ENCODE results near the gene COQ10B.
"Not testable (repeated sequence)": the region's sequence is repeated elsewhere in the genome, so short reads cannot be mapped to it uniquely, and the experiment has no call there.

Gene COQ10B

GRCh38 chr2:197480165-197481036 lies 27.0 kb downstream of the COQ10B start:
- no peaks in the 10 kb centered on the region for H3K9me3 ChIP-seq (ENCODE audit: control insufficient read depth, insufficient read depth, low read length)
- no peak for DNase-seq (ENCODE audit: low read depth, low spot score)
- H3K27me3 ChIP-seq (ENCODE audit: control insufficient read depth, insufficient read depth, low read length) = no peaks in the 10 kb centered on the region
- no peak overlapping the region for H3K4me3 ChIP-seq (ENCODE audit: low read length)
- no peaks in the 10 kb centered on the region for H3K36me3 ChIP-seq (ENCODE audit: control insufficient read depth, insufficient read depth, low read length)
- no peaks in the 10 kb centered on the region for H3K4me1 ChIP-seq (ENCODE audit: control insufficient read depth, insufficient read depth, low read length)
- no peak overlapping the region for H3K27ac ChIP-seq (ENCODE audit: low read length)
- WGBS (ENCODE audit: insufficient coverage, insufficient read length) = no CpG with 5 or more reads among the region's 9 CpGs

GRCh38 chr2:197484248-197484647 lies 30.9 kb downstream of the COQ10B start:
- H3K27ac ChIP-seq (ENCODE audit: low read length); H3K9me3 ChIP-seq (ENCODE audit: control insufficient read depth, insufficient read depth, low read length); H3K27me3 ChIP-seq (ENCODE audit: control insufficient read depth, insufficient read depth, low read length); H3K4me3 ChIP-seq (ENCODE audit: low read length); H3K4me1 ChIP-seq (ENCODE audit: control insufficient read depth, insufficient read depth, low read length); DNase-seq (ENCODE audit: low read depth, low spot score): not testable (repeated sequence)
- H3K36me3 ChIP-seq (ENCODE audit: control insufficient read depth, insufficient read depth, low read length) = peaks cover 17% of the 10 kb centered on the region
- WGBS (ENCODE audit: insufficient coverage, insufficient read length) = no CpG with 5 or more reads among the region's 3 CpGs

- DNase-seq (ENCODE audit: low read depth, low spot score) = no peak
- Histone ChIP-seq H3K36me3 (ENCODE audit: control insufficient read depth, insufficient read depth, low read length) (peaks cover 21% of the 10 kb centered on the region), H3K27me3 (ENCODE audit: control insufficient read depth, insufficient read depth, low read length) (no peaks in the 10 kb centered on the region), H3K4me1 (ENCODE audit: control insufficient read depth, insufficient read depth, low read length) (no peaks in the 10 kb centered on the region), H3K4me3 (ENCODE audit: low read length) (no peak overlapping the region), H3K27ac (ENCODE audit: low read length) (no peak overlapping the region), H3K9me3 (ENCODE audit: control insufficient read depth, insufficient read depth, low read length) (no peaks in the 10 kb centered on the region)
- WGBS (ENCODE audit: insufficient coverage, insufficient read length) = no CpG with 5 or more reads among the region's 2 CpGs
Observed at GRCh38 chr2:197486175-197486574, 32.8 kb downstream of the COQ10B start.

GRCh38 chr2:197487385-197487784 lies 34.0 kb downstream of the COQ10B start:
- Histone ChIP-seq H3K36me3 (ENCODE audit: control insufficient read depth, insufficient read depth, low read length) (peaks cover 31% of the 10 kb centered on the region), H3K27ac (ENCODE audit: low read length) (no peak overlapping the region), H3K4me3 (ENCODE audit: low read length) (no peak overlapping the region), H3K4me1 (ENCODE audit: control insufficient read depth, insufficient read depth, low read length) (no peaks in the 10 kb centered on the region), H3K9me3 (ENCODE audit: control insufficient read depth, insufficient read depth, low read length) (no peaks in the 10 kb centered on the region), H3K27me3 (ENCODE audit: control insufficient read depth, insufficient read depth, low read length) (no peaks in the 10 kb centered on the region)
- no CpG with 5 or more reads among the region's 4 CpGs for WGBS (ENCODE audit: insufficient coverage, insufficient read length)
- no peak for DNase-seq (ENCODE audit: low read depth, low spot score)

GRCh38 chr2:197495433-197496134 lies 42.2 kb downstream of the COQ10B start:
- Histone ChIP-seq H3K27ac (ENCODE audit: low read length) (no peak overlapping the region), H3K4me3 (ENCODE audit: low read length) (no peak overlapping the region), H3K27me3 (ENCODE audit: control insufficient read depth, insufficient read depth, low read length) (no peaks in the 10 kb centered on the region), H3K9me3 (ENCODE audit: control insufficient read depth, insufficient read depth, low read length) (no peaks in the 10 kb centered on the region), H3K4me1 (ENCODE audit: control insufficient read depth, insufficient read depth, low read length) (0 out of 2 replicates have a peak, but pooled peaks cover 1% of the 10 kb centered on the region), H3K36me3 (ENCODE audit: control insufficient read depth, insufficient read depth, low read length) (peaks cover 19% of the 10 kb centered on the region)
- DNase-seq (ENCODE audit: low read depth, low spot score) = no peak
- WGBS (ENCODE audit: insufficient coverage, insufficient read length) = no CpG with 5 or more reads among the region's 2 CpGs

GRCh38 chr2:197496695-197497094 lies 43.3 kb downstream of the COQ10B start:
- H3K9me3 ChIP-seq (ENCODE audit: control insufficient read depth, insufficient read depth, low read length) = no peaks in the 10 kb centered on the region
- H3K4me3 ChIP-seq (ENCODE audit: low read length) = no peak overlapping the region; the same call in 1 of the 2 replicates
- DNase-seq (ENCODE audit: low read depth, low spot score) = no peak
- 0 out of 2 replicates have a peak, but pooled peaks cover 1% of the 10 kb centered on the region for H3K4me1 ChIP-seq (ENCODE audit: control insufficient read depth, insufficient read depth, low read length)
- H3K27me3 ChIP-seq (ENCODE audit: control insufficient read depth, insufficient read depth, low read length) = no peaks in the 10 kb centered on the region
- peaks cover 15% of the 10 kb centered on the region for H3K36me3 ChIP-seq (ENCODE audit: control insufficient read depth, insufficient read depth, low read length)
- H3K27ac ChIP-seq (ENCODE audit: low read length) = no peak overlapping the region

- WGBS (ENCODE audit: insufficient coverage, insufficient read length) = no CpG with 5 or more reads among the region's 2 CpGs
- Histone ChIP-seq H3K27ac (ENCODE audit: low read length) (no peak overlapping the region), H3K4me1 (ENCODE audit: control insufficient read depth, insufficient read depth, low read length) (0 out of 2 replicates have a peak, but pooled peaks cover 1% of the 10 kb centered on the region), H3K4me3 (ENCODE audit: low read length) (no peak overlapping the region; the same call in 1 of the 2 replicates), H3K9me3 (ENCODE audit: control insufficient read depth, insufficient read depth, low read length) (no peaks in the 10 kb centered on the region), H3K36me3 (ENCODE audit: control insufficient read depth, insufficient read depth, low read length) (peaks cover 9% of the 10 kb centered on the region; the same call in 1 of the 2 replicates), H3K27me3 (ENCODE audit: control insufficient read depth, insufficient read depth, low read length) (no peaks in the 10 kb centered on the region)
- no peak for DNase-seq (ENCODE audit: low read depth, low spot score)
Observed at GRCh38 chr2:197497326-197497725, 44.0 kb downstream of the COQ10B start.

- DNase-seq (ENCODE audit: low read depth, low spot score) = no peak
- H3K27me3 ChIP-seq (ENCODE audit: control insufficient read depth, insufficient read depth, low read length) = no peaks in the 10 kb centered on the region
- 0 out of 2 replicates have a peak, but pooled peaks cover 1% of the 10 kb centered on the region for H3K4me1 ChIP-seq (ENCODE audit: control insufficient read depth, insufficient read depth, low read length)
- no peak overlapping the region for H3K27ac ChIP-seq (ENCODE audit: low read length)
- H3K36me3 ChIP-seq (ENCODE audit: control insufficient read depth, insufficient read depth, low read length) = peaks cover 6% of the 10 kb centered on the region; the same call in 1 of the 2 replicates
- H3K9me3 ChIP-seq (ENCODE audit: control insufficient read depth, insufficient read depth, low read length) = no peaks in the 10 kb centered on the region
- WGBS (ENCODE audit: insufficient coverage, insufficient read length) = no CpG with 5 or more reads among the region's 14 CpGs
- H3K4me3 ChIP-seq (ENCODE audit: low read length) = peak overlapping the region; percentile 93
Observed at GRCh38 chr2:197498235-197498936, 45.0 kb downstream of the COQ10B start.

- WGBS (ENCODE audit: insufficient coverage, insufficient read length) = no CpG with 5 or more reads among the region's 46 CpGs
- Histone ChIP-seq H3K27ac (ENCODE audit: low read length) (no peak overlapping the region), H3K4me1 (ENCODE audit: control insufficient read depth, insufficient read depth, low read length) (0 out of 2 replicates have a peak, but pooled peaks cover 1% of the 10 kb centered on the region), H3K27me3 (ENCODE audit: control insufficient read depth, insufficient read depth, low read length) (no peaks in the 10 kb centered on the region), H3K4me3 (ENCODE audit: low read length) (peak overlapping the region; percentile 93), H3K9me3 (ENCODE audit: control insufficient read depth, insufficient read depth, low read length) (no peaks in the 10 kb centered on the region), H3K36me3 (ENCODE audit: control insufficient read depth, insufficient read depth, low read length) (peaks cover 8% of the 10 kb centered on the region)
- no peak for DNase-seq (ENCODE audit: low read depth, low spot score)
Observed at GRCh38 chr2:197498937-197499593, 45.7 kb downstream of the COQ10B start.
